GM19351 (cell line): ENCODE results near the gene PSMA6.
"Not testable (repeated sequence)": the region's sequence is repeated elsewhere in the genome, so short reads cannot be mapped to it uniquely, and the experiment has no call there.

ENCODE experiments used
- ATAC-seq: cut with Tn5 transposase; IDR thresholded peaks from one replicate; pipeline ENCODE4 v1.9.1; 2021; ENCODE audit warnings: mild to moderate bottlenecking, moderate library complexity; ENCODE audit not compliant: unreplicated experiment

The PSMA6 gene

GRCh38 chr14:35342489-35343010 is 50.4 kb downstream of the PSMA6 start:
- ATAC-seq = no peak

- ATAC-seq = no peak
These were observed 51.5 kb downstream of the PSMA6 start for GRCh38 chr14:35343702-35344101.

GRCh38 chr14:35344107-35344807 is 52.1 kb downstream of the PSMA6 start:
- no peak for ATAC-seq

GRCh38 chr14:35346738-35347322 is 54.6 kb downstream of the PSMA6 start:
- ATAC-seq = no peak

- ATAC-seq = no peak
These were observed 55.3 kb downstream of the PSMA6 start for GRCh38 chr14:35347323-35348043.

- not testable (repeated sequence) for ATAC-seq
These were observed 55.8 kb downstream of the PSMA6 start for GRCh38 chr14:35348044-35348380.

GRCh38 chr14:35349496-35350365 is 57.5 kb downstream of the PSMA6 start:
- no peak for ATAC-seq

- ATAC-seq = no peak
These were observed 59.3 kb downstream of the PSMA6 start for GRCh38 chr14:35351497-35351896.

GRCh38 chr14:35351897-35352273 is 59.7 kb downstream of the PSMA6 start:
- ATAC-seq = no peak

- no peak for ATAC-seq
These were observed 60.4 kb downstream of the PSMA6 start for GRCh38 chr14:35352274-35353233.

- ATAC-seq = no peak
These were observed 61.4 kb downstream of the PSMA6 start for GRCh38 chr14:35353409-35354172.

GRCh38 chr14:35355235-35355634 is 63.1 kb downstream of the PSMA6 start:
- not testable (repeated sequence) for ATAC-seq

- peak; percentile 58 for ATAC-seq
These were observed 64.0 kb downstream of the PSMA6 start for GRCh38 chr14:35355981-35356841.

GRCh38 chr14:35359655-35360054 is 67.5 kb downstream of the PSMA6 start:
- not testable (repeated sequence) for ATAC-seq

GRCh38 chr14:35361141-35361480 is 68.9 kb downstream of the PSMA6 start:
- ATAC-seq = no peak

GRCh38 chr14:35362450-35362849 is 70.3 kb downstream of the PSMA6 start:
- ATAC-seq = no peak

- no peak for ATAC-seq
These were observed 70.8 kb downstream of the PSMA6 start for GRCh38 chr14:35362911-35363374.
